HG02798 (cell line): Measurements from ENCODE around the gene YIF1A.
"Not testable (repeated sequence)": the region's sequence is repeated elsewhere in the genome, so short reads cannot be mapped to it uniquely, and the experiment has no call there.

ENCODE experiments used
- ATAC-seq: cut with Tn5 transposase; IDR thresholded peaks from one replicate; pipeline ENCODE4 v1.9.1; 2021; ENCODE audit warnings: mild to moderate bottlenecking; ENCODE audit not compliant: unreplicated experiment, poor library complexity

YIF1A gene

DNA sequence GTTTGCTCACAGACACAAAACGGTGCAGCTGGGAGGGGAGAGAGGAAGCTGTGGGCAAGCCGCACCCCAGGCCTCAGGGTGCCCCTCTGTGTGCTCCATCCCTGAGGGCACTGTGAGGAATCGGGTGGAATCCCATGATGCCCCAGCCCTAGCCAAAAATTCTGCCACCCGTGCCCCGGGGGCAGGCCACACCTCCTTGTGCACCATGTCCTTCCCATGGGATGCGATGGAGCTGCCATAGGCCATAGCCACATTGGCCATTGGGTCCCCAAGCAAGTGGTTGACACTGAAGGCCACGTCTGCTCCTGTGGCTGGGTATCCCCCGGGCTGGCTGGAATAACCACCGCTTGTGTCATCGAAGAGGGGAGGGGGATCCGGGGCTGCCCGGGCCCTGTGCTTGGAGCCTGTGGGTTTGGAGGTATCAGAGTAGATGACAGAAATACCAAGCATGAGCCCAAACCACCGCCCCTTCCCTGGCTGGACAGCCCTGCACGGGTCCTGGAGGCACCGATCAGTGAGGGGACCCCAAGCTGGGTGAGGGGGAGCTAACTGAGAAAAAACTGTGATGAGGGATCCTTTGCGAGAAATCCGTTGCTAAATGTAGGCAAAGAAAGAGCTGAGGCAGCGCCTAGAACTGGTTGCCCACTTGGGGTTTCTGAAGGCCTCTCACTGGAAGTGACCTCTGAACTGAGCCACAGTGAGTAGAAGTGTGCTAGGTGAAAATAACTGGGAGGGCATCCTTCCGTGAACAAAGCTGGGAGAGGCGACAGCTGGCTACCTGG is 863 bp downstream of the YIF1A start:
- ATAC-seq: no peak

DNA sequence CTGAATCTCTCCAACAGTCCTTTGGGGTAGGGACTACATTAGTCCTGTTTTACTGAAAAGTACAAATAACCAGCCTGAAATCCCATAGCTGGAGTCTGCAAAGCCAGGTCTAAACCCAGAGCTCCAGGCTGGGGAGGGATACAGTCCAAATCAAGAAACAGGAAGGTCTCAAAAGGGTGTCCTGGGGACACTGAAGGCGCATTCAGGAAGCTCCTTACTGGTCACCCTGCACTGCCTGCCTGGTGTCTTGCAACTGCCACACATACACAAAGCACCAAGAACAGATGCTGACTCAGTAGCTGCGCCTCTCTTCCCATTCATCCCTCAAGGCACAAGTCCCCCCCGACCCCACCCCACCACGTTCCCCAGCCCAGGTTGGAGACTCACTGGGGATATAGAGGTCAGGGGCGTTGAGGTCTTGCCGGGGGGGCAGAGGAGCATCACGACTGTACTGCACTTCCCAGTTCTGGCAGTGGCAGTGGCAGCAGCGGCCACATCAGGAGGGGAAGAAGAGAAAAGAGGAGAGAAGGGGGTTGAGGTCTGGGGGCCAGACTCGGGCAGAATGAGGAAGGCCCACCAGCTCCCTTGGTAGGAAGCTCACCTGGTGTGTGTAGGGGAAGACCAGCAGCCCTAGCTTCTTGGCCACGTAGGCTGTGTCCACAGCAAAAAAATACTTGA is 1.6 kb downstream of the YIF1A start:
- ATAC-seq: no peak

DNA sequence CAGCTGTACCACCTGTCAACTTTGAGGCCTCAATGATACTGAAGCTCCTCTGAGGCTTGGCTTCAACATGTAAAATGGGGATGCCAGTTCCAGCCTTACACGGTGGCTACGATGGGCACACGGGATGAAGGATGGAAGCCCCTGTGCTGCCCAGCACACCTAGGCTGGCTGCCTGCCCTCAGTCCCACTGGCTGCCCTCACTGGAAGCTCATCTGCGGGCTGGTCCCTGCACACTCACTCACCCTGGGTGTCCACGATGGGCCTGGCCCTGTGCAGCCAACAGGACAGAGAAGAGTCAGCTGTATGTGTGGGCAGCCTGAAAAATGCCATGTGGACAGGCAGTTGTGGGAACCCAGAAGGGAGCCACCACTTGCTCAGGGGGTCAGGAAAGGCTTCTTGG is 2.2 kb downstream of the YIF1A start:
- no peak for ATAC-seq

DNA sequence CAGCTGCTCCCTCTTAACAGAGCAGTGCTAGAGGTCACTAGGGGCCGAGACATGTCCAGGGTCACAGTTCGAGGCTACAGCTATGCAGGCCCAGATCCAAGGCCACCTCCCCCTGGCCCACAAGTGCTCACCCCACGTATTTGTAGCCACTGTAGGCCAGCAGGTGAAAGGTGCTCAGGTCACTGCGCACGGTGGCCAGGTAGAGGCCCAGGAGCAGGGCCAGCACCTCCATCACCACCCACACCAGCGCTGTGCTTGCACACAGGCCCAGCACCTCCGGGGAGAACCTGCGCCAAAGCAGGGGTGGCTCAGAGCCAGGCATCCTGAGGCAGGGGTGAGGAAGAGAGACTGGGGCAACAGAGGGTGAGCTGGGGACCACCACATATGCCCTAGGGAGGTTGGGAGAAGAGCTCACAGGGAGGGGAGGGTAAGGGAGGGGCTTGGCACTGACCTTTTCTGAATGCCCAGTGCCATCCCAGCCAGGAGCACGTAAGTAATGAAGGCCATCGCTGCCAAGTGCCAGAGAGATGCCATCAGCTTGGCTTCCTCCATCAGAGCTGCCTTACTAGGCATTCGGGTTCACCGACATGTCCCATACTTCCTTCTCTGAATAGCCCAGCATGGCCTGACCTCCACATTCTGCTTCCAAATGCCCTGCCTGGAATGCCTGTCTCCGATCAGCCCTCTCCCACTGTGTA is 3.5 kb downstream of the YIF1A start:
- ATAC-seq: no peak

DNA sequence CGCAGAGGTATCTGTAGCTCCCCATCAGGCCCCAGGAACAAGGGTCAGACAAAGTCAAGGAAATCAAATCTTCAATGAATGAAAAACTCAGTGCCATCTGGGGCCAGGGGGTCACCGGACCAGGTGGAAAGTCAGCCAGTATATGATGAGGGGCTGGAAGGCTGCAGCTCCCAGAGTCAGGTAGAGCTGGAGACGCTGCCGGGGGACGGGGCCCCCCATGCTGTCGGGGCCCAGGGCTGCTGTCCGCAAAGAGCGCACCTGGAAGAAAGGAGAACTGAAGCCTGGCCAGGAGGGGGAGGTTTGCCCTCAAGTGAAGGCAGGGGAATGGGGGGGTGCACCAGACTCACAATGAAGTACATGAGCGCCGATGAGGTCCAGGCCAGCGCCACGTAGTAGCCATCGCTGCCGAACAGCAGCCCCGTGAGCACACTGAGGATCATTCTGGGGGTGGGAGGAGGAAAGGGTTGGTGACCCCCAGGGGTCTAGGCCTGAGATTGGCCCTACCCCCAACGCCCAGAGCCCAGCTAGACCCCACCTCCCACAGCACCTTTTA is 4.3 kb downstream of the YIF1A start:
- no peak for ATAC-seq

DNA sequence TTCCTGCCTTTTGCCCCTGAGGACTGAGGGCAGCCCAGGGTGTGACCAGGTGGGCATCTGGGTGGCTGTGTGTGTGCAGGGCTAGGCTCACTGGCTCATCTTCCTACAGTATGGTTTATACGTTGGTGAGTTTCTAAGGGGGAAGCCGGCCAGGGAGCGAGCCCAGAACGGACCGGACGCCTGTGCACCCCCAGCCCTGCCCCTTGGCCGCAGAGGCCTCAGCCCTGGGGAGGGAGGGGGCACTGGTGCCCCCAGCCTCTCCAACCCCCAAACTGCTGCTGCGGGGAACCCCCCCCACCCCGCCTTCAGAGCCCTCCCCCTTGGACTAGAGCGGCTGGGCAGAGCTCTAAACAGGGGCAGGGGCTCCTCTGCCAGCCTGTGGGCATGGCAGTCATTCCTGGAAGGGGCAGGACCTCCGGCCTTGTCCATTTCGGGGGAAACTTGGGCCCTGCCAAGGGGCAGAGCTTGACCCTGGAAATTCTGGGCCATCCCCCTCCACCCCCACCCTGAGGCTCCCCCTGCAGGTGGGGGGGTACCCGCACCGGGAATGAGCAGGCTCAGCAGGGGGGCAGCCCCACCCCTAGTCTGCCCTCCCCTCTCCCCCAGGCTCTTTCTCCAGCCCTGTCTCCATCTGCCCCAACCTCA is 5.4 kb downstream of the YIF1A start:
- no peak for ATAC-seq

DNA sequence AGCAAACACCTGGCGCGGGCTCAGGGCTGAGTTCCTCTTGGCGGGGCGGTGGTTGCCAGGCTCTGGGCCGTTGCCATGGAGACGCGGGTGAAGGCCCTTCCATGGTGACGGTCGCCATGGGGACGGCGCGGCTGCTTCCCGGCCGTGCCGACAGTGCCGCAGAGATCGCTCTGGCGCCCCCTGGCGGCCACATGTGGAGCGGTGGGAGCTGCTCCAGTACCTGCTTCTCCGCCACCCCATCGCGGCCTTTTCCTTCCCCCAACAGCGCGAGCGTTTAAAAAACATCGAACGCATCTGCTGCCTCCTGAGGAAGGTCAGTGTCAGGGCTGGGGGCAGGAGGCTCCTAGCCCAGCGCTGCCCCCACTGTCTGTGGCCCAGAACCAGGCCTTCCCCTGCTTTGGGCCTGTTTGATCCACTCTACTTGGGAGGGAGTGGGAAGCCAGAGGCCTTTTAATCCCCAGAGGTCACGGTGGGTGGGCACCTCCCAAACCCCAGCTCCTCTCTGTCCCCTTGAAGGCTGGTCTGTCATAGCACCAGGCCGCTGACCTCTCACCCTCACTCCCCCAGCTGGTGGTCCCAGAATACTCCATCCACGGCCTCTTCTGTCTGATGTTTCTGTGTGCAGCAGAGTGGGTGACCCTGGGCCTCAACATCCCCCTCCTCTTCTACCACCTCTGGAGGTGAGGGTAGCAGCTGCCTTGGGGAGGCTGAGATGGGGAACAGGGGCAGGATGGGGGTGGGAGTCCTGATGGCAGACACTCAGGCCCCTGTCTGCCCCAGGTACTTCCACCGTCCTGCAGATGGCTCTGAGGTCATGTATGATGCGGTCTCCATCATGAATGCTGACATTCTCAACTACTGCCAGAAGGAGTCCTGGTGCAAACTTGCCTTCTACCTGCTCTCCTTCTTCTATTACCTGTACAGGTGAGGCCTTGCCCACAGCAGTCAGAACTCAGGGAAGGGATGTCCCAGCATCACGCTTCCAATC is 6.2 kb downstream of the YIF1A start:
- peak; percentile 90 for ATAC-seq

DNA sequence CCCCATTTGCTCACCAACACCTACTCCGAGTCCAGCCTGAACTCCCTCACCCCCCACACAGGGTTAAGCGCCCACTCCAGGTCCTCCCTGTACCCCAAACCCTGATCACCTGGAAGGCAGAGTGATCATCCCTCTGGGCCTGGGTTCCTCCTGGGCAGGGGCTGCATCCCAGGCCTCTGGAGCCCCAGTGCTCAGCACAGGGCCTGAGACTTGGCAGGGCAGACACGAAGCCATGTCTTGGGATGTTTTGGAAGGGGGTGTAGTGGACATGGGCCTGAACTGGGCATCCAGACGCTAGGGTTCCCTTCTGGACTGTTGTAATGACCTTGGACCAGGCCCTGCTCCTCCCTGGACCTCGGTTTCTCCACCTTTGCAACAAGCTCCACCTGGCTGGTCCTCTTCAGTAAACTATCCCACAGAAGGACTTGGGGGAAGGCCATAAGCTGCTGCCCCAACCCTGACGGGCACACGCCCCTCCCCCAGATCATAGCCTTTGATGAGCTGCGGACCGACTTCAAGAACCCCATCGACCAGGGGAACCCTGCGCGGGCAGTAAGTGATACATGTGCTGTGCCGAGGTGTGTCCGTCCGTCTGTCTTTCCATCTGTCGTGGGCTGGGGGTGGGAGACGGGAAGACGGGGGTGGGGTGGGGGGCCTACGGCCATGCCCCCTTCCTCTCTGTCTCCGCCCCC is 7.0 kb downstream of the YIF1A start:
- ATAC-seq: no peak

DNA sequence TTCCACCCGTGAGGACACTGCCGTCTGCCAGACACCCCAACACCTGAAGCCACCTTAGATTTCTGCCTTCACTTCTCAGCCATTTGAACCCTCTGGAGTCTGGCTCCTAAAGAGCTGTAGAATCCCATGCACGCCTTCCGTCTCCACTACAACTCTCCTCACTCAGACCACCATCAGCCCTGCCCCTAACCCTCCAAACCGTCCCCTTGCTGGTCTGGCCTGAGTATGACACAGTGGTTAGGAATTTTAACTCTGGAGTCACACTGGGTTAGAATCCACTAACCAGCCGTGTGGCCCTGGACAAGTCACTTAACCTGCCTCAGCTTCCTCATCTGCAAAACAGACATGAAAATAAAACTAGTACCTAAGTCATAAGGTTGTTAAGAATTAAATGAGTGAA is 7.9 kb downstream of the YIF1A start:
- ATAC-seq: no peak

DNA sequence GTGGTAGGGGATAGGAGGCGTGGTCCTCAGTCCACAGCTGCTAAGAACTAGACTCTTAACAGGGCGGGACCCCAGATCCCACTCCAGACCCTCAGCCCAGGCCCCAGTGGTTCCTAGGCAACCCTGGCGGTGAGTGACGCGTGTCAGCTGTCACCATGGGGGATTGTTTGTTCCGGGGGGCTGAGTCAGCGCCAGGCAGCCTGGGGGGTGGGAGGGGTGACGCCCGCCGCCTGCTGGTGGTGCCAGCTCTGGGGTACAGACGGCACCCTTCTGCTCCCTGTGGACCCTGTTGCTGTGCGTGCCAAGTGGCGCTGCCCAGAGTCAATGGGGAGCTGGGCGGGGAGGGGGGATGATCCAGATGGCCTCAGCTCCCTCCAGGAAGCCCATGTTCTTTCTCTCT is 8.5 kb downstream of the YIF1A start:
- ATAC-seq: no peak

DNA sequence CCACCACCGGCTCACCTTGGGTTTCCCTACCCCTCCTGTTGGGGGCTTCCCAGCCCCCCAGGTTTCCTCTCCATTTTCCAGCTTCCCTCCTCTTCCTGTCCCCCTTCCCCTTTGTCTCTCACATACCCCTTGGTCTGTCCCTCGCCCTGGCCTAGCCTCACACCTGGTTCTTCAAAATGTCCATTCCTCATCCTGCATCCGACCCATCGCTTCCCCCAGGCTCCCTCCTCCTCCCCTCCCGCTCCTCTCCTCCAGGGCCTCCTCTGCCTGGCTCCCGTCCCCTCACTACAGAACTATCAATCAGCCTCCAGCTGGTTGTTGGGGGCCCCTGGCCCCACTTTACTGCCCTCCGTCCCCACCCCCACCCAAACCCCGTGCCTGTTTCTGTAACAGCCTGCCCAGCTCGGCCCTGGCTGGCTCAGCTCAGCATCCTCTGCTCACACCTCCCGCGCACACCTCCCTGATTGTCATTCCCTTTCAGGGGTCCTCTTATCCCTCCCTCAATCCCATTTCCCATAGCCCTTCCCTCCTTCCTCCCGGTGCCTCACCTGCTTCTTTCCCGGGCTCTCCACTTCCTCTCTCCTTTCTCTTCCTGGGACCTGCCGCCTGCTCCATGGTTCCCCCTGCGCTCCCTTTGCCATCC is 9.7 kb downstream of the YIF1A start:
- no peak for ATAC-seq

DNA sequence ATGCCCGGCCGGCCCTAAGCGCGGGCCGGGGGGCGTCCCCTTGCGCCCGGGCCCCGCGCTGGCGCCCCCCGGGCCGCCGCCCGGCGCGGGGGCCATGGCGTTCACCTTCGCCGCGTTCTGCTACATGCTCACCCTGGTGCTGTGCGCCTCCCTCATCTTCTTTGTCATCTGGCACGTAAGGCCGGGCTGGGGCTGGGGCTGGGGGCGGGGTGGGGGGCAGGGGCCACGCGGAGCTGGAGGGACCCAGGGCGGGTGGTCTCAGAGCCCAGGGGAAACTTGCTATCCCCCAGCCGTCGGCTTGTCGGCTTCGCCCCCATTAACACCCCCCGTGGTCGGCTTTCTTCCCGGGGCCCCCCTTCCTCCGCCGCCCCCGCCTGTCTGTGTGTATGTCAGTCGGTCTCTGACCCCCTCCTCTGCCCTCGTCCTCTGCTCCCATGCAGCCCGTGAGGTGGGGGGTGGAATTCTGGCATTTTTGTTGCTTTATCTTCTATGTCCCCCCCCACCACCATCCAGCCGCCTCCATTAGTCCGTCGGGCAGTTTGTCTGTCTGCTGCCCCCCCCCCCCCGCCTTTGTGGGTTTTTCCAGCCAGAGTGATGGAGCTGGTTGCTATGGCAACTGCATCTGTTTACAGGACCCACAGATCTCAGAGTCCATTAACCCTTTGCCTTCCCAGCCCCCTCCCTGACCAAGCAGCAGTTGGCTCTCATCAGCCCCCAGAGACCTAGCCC is 10.4 kb downstream of the YIF1A start:
- no peak for ATAC-seq

DNA sequence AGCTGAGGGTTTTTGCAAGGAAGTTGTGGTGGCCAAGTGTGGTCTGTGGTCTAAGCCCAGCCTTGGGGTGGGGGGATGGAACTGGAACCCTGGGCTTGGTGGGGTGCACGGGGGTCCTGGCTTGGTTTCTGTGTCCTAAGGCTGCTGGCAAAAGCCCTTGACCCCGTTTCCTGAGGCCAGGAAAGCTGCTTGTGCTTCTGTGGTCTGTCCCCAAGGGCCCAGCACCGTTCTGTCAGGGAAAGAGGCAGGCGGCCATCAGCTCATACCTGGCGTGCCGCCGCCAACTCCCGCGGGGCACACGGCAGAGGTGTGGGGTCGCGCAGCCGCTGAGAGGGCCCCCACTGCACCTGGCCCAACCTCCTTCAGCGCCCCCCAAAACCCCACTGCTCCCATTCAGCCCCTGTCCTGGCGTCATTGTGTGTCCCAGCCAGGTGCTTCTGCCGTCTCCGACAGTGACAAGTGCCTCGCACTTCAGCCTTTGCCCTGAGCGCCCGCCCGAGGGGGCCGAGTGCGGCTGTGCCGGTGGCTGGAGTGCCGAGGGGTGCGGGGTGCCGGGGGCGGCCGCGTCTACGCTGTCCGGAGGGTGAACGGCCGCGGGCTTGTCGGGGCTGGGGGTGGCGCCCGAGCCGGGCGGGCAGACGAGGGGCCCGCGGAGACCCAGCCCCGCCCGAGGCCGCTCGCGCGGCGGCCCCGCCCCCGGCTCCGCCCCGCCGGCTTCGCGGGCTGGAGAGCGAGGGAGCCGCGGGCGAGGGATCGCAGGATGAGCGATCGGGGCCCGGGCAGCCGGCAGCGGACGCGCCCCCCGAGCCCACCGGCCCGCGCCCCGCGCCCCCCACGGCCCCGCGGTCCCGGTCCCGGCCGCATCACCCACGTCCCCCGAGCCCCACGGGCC is 11.2 kb downstream of the YIF1A start, which contains the start of gene CNIH2:
Gene CNIH2, plus strand, starts transcription at position 705 of the 892 bp plus-strand sequence. CDS start 282 bp downstream, outside the sequence.
- peak; percentile 24 for ATAC-seq

DNA sequence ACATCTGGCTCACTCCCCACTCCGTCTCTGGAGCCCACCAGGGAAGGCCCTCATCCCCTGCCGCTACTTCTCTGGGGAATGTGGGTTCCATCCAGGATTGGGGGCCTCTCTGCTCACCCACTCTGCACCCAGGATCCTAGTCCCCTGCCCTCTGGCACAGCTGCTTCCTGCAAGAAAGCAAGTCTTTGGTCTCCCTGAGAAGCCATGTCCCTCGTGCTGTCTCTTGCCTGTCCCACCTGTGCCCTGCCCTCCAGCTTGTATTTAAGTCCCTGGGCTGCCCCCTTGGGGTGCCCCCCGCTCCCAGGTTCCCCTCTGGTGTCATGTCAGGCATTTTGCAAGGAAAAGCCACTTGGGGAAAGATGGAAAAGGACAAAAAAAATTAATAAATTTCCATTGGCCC is 11.9 kb downstream of the YIF1A start:
- not testable (repeated sequence) for ATAC-seq

DNA sequence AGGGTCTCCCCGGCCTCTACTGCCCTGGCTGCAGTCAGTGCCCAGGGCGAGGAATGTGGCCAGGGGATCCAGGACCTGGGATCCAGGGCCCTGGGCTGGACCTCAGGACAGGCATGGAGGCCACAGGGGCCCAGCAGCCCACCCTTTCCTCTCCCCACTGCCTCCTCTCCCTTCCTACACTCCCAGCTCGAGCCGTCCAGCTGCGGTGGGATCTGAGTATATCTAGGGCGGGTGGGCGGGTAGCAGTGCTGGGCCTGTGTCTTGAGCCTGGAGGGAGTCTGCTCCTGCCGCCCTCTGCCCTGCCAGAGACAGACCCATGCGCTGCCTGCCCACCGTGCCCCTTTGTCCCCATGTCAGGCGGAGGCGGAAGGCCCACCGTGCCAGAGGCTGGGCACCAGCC is 12.3 kb downstream of the YIF1A start:
- not testable (repeated sequence) for ATAC-seq

DNA sequence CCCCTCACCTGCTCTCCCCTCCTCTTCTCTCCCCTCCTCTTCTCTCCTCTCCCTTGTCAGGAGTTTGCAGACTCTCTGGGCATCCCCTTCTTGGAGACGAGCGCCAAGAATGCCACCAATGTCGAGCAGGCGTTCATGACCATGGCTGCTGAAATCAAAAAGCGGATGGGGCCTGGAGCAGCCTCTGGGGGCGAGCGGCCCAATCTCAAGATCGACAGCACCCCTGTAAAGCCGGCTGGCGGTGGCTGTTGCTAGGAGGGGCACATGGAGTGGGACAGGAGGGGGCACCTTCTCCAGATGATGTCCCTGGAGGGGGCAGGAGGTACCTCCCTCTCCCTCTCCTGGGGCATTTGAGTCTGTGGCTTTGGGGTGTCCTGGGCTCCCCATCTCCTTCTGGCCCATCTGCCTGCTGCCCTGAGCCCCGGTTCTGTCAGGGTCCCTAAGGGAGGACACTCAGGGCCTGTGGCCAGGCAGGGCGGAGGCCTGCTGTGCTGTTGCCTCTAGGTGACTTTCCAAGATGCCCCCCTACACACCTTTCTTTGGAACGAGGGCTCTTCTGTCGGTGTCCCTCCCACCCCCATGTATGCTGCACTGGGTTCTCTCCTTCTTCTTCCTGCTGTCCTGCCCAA is 12.8 kb downstream of the YIF1A start:
- no peak for ATAC-seq
